HUES6 (cell line): ENCODE measurements around the gene CCDC7.
"Not testable (repeated sequence)": the region's sequence is repeated elsewhere in the genome, so short reads cannot be mapped to it uniquely, and the experiment has no call there.

Source experiments
- H3K27ac ChIP-seq: 2 replicates; pipeline ENCODE4 v1.7.0; 2013; ENCODE audit warnings: low read depth, mild to moderate bottlenecking, low read length, inconsistent platforms
- H3K27me3 ChIP-seq: 2 replicates; pipeline ENCODE4 v1.6.1; 2013; ENCODE audit warnings: low read length; ENCODE audit not compliant: control insufficient read depth, insufficient read depth
- H3K36me3 ChIP-seq: 2 replicates; pipeline ENCODE4 v1.6.1; 2013; ENCODE audit warnings: low read length; ENCODE audit not compliant: control insufficient read depth, insufficient read depth
- H3K4me1 ChIP-seq: 2 replicates; pipeline ENCODE4 v1.6.1; 2013; ENCODE audit warnings: low read length; ENCODE audit not compliant: control insufficient read depth, insufficient read depth
- H3K4me3 ChIP-seq: 2 replicates; pipeline ENCODE4 v1.5.1; 2013; ENCODE audit warnings: low read depth, low read length
- H3K9ac ChIP-seq: one replicate; pipeline ENCODE4 v1.6.1; 2013; ENCODE audit warnings: mild to moderate bottlenecking, low read length
- H3K9me3 ChIP-seq: 2 replicates; pipeline ENCODE4 v1.6.1; 2013; ENCODE audit warnings: low read depth, low read length; ENCODE audit not compliant: control insufficient read depth, insufficient read depth

The CCDC7 gene

GRCh38 chr10:32629910-32630309, 184.0 kb downstream of the CCDC7 start:
- no peak overlapping the region for H3K9ac ChIP-seq
- H3K4me1 ChIP-seq, result 0 out of 2 replicates have a peak, but pooled peaks cover 3% of the 10 kb centered on the region
- H3K36me3 ChIP-seq, result no peaks in the 10 kb centered on the region
- no peaks in the 10 kb centered on the region for H3K27me3 ChIP-seq
- 0 out of 2 replicates have a peak, but pooled peaks cover 3% of the 10 kb centered on the region for H3K9me3 ChIP-seq
- no peak overlapping the region for H3K27ac ChIP-seq
- H3K4me3 ChIP-seq, result no peak overlapping the region

- H3K36me3 ChIP-seq, result no peaks in the 10 kb centered on the region
- no peaks in the 10 kb centered on the region for H3K4me1 ChIP-seq
- no peaks in the 10 kb centered on the region for H3K27me3 ChIP-seq
- H3K4me3 ChIP-seq, result no peak overlapping the region
- H3K9ac ChIP-seq, result no peak overlapping the region
- H3K27ac ChIP-seq, result no peak overlapping the region
- H3K9me3 ChIP-seq, result peaks cover 23% of the 10 kb centered on the region
Observed at GRCh38 chr10:32646535-32646934, 200.6 kb downstream of the CCDC7 start.

DNA sequence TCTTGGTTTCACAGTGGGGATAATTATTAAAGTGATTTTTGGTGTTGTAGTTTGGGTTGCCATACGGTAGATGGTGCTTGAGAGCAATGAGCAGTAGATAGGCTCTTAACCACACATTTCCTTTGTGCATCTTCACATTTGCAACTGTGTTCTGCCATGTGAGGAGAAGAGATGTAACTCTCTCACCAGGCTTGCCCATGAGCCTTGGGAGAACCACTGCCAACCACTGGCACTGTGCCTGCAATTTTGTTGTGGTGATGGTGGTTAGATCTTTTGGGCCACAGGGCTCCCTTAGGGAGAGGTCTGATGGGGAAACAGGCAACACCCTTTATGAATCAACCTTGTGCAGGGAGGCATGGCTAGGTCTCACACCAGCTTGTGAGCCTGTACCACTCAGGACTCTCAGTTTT, 204.3 kb downstream of the CCDC7 start:
- no peak overlapping the region for H3K4me3 ChIP-seq
- no peaks in the 10 kb centered on the region for H3K36me3 ChIP-seq
- H3K9ac ChIP-seq, result no peak overlapping the region
- H3K27ac ChIP-seq, result no peak overlapping the region
- no peaks in the 10 kb centered on the region for H3K4me1 ChIP-seq
- H3K27me3 ChIP-seq, result no peaks in the 10 kb centered on the region
- H3K9me3 ChIP-seq, result peaks cover 12% of the 10 kb centered on the region

DNA sequence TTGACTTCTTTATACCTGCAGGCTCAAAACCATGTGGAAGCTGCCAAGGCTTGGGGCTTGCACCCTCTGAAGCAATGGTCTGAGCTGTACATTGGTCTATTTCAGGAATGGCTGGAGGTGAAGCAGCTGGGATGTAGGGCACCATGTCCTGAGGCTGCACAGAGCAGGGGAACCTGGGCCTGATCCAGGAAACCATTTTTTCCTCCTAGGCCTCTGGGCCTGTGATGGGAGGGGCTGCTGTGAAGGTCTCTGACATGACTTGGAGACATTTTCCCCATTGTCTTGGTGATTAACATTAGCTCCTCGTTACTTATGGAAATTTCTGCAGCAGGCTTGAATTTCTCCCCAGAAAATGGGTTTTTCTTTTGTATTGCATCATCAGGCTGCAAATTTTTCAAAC, 211.5 kb downstream of the CCDC7 start:
- H3K9ac ChIP-seq, H3K27ac ChIP-seq, H3K27me3 ChIP-seq, H3K4me3 ChIP-seq, H3K36me3 ChIP-seq, H3K4me1 ChIP-seq: not testable (repeated sequence)
- H3K9me3 ChIP-seq, result peaks cover 50% of the 10 kb centered on the region

- no peak overlapping the region for H3K9ac ChIP-seq
- no peak overlapping the region for H3K27ac ChIP-seq
- H3K9me3 ChIP-seq, result peaks cover 31% of the 10 kb centered on the region
Observed at GRCh38 chr10:32661346-32661745, 215.4 kb downstream of the CCDC7 start.

DNA sequence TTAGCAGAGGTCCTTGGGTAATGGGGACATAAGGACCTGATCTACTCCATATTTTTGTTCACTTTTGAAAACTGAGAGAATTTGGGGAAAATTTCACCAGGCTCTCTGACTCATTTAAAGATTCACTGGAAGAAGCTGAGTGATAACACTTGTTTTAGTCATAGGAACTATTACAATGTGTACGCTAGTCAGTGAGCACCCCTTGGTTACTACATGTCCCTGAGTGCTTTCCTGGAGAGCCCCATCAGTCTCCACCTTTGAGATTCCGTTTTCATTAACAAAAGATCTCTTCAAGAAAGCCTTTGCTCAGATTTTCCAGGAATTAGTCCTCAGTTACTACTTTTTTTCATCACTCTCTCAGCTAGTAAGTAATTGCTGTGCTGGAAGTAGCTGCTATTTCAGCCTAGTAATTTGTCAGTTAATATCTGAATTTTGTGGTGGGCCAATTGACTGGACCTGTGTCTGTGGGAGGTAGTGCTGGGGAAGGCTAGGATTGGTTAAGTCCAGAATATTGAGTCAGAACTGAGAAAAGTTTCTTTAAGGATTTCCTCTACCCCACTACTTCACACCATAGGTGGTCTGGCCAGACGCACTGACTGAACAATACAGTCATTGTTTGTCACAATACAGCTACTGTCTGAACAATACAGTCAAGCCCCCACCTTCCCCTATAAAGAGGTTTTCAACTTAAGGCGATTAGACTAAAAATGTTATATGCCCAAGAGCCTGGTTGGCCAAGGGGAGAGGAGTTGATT, 235.0 kb downstream of the CCDC7 start:
- no peak overlapping the region for H3K9ac ChIP-seq
- no peak overlapping the region for H3K4me3 ChIP-seq
- no peaks in the 10 kb centered on the region for H3K27me3 ChIP-seq
- H3K9me3 ChIP-seq, result 0 out of 2 replicates have a peak, but pooled peaks cover 8% of the 10 kb centered on the region
- no peak overlapping the region for H3K27ac ChIP-seq
- H3K4me1 ChIP-seq, result 0 out of 2 replicates have a peak, but pooled peaks cover 4% of the 10 kb centered on the region
- no peaks in the 10 kb centered on the region for H3K36me3 ChIP-seq

More at GRCh38 chr10:32661346-32661745, 215.4 kb downstream of the CCDC7 start:
- Histone ChIP-seq H3K36me3 (no peaks in the 10 kb centered on the region), H3K4me3 (no peak overlapping the region), H3K4me1 (no peaks in the 10 kb centered on the region), H3K27me3 (no peaks in the 10 kb centered on the region)

- H3K9ac ChIP-seq, result no peak overlapping the region
- 0 out of 2 replicates have a peak, but pooled peaks cover 4% of the 10 kb centered on the region for H3K4me1 ChIP-seq
- H3K27me3 ChIP-seq, result no peaks in the 10 kb centered on the region
- H3K9me3 ChIP-seq, result no peaks in the 10 kb centered on the region
- no peaks in the 10 kb centered on the region for H3K36me3 ChIP-seq
- H3K4me3 ChIP-seq, result no peak overlapping the region
- H3K27ac ChIP-seq, result no peak overlapping the region
Observed at GRCh38 chr10:32684291-32684690, 238.4 kb downstream of the CCDC7 start.

DNA sequence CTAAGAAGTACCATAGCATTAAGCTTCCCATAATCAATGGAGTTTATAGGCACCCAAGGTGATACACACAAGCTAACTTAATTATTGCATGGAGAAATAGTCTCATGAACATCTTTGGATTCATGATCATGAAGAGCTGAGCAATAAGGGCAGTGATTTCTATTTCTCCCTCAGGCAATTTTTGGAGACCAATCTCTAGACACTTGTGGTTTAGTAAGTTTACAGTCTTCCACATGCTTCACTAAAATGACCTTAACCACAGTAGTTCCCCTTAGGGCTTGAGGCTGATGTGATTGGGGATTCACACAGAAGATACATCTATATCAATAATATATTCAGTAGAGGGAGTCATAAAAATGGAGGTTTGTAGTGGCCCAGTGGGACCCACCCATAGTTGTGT, 241.2 kb downstream of the CCDC7 start:
- Histone ChIP-seq H3K4me3 (no peak overlapping the region), H3K36me3 (no peaks in the 10 kb centered on the region), H3K27ac (no peak overlapping the region), H3K27me3 (no peaks in the 10 kb centered on the region), H3K9me3 (no peaks in the 10 kb centered on the region), H3K4me1 (no peaks in the 10 kb centered on the region), H3K9ac (no peak overlapping the region)

DNA sequence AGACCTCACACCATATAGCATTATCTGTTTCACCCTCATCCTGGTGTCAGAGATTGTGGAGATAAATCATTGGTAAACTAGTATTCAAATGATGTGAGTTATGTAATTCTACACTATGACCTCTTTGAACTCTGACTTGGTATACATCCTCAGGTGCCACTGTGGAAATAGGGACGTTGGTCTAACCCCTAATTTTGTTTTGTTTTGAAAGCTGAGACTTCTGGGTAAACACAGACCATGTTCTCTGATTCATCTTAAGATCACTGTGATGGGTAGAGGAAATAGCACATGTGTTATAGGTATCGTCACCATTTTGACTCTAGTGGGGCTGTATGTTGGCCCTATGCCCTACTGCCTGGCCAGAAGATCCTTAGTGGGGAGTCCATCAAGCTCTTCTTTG, 241.6 kb downstream of the CCDC7 start:
- Histone ChIP-seq H3K4me1 (no peaks in the 10 kb centered on the region), H3K27me3 (no peaks in the 10 kb centered on the region), H3K36me3 (no peaks in the 10 kb centered on the region), H3K27ac (no peak overlapping the region), H3K4me3 (no peak overlapping the region), H3K9me3 (no peaks in the 10 kb centered on the region), H3K9ac (no peak overlapping the region)

DNA sequence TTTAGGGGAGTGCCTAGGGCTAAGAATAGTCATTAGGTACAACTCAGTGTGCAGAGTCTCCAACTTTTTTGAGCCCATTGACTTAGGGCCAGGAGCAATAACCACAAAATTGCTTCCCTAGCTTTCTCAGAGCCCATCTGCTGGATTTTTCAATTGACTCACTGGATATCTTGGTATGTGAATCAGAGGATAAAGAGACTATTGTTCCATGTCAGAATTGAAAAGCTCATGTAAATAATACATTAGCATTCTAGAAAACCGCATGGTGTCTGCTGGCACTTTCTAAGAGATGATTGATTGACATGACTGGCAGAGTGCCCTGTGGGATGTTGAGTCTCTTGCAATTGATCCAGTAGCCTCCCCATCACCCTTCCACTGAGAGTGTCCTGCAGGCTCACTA, 246.2 kb downstream of the CCDC7 start:
- Histone ChIP-seq H3K9me3 (peaks cover 13% of the 10 kb centered on the region), H3K36me3 (no peaks in the 10 kb centered on the region), H3K27me3 (no peaks in the 10 kb centered on the region), H3K9ac (no peak overlapping the region), H3K4me1 (no peaks in the 10 kb centered on the region), H3K4me3 (no peak overlapping the region), H3K27ac (no peak overlapping the region)

- Histone ChIP-seq H3K4me1 (no peaks in the 10 kb centered on the region), H3K27me3 (no peaks in the 10 kb centered on the region), H3K36me3 (no peaks in the 10 kb centered on the region), H3K27ac (no peak overlapping the region), H3K9me3 (peaks cover 22% of the 10 kb centered on the region), H3K9ac (no peak overlapping the region), H3K4me3 (no peak overlapping the region)
Observed at GRCh38 chr10:32693441-32693979, 247.6 kb downstream of the CCDC7 start.
